HG02642 (cell line): ENCODE measurements around the gene CRACDL.

Source experiments
- ATAC-seq: cut with Tn5 transposase; IDR thresholded peaks from one replicate; pipeline ENCODE4 v1.9.1; 2021; ENCODE audit warnings: mild to moderate bottlenecking; ENCODE audit not compliant: unreplicated experiment, poor library complexity

The CRACDL gene

GRCh38 chr2:98935777-98936352 lies at the start of gene CRACDL:
TSS of gene CRACDL (minus strand) at chr2:98936225. CDS start at chr2:98846800, 89,425 bp downstream.
- no peak for ATAC-seq

- ATAC-seq = no peak
Measured at GRCh38 chr2:98975611-98976010, 39.6 kb upstream of the CRACDL start.

- ATAC-seq = no peak
Measured at GRCh38 chr2:98972582-98973167, 36.6 kb upstream of the CRACDL start.

GRCh38 chr2:98959810-98960507 lies 23.9 kb upstream of the CRACDL start:
- no peak for ATAC-seq

GRCh38 chr2:98952966-98953365 lies 16.9 kb upstream of the CRACDL start:
- ATAC-seq = no peak

GRCh38 chr2:98948956-98949739 lies 13.1 kb upstream of the CRACDL start:
- no peak for ATAC-seq

GRCh38 chr2:98947554-98947953 lies 11.5 kb upstream of the CRACDL start:
- ATAC-seq = no peak

GRCh38 chr2:98946855-98947254 lies 10.8 kb upstream of the CRACDL start:
- no peak for ATAC-seq

- ATAC-seq = no peak
Measured at GRCh38 chr2:98944775-98945174, 8.8 kb upstream of the CRACDL start.

GRCh38 chr2:98940102-98940501 lies 4.1 kb upstream of the CRACDL start:
- no peak for ATAC-seq

- ATAC-seq = no peak
Measured at GRCh38 chr2:98937906-98938305, 1.9 kb upstream of the CRACDL start.

- ATAC-seq = no peak
Measured at GRCh38 chr2:98936353-98937351, 627 bp upstream of the CRACDL start.

- no peak for ATAC-seq
Measured at GRCh38 chr2:98935111-98935770, 784 bp downstream of the CRACDL start.

- ATAC-seq = no peak
Measured at GRCh38 chr2:98932778-98933343, 3.2 kb downstream of the CRACDL start.

- no peak for ATAC-seq
Measured at GRCh38 chr2:98932164-98932563, 3.9 kb downstream of the CRACDL start.

- no peak for ATAC-seq
Measured at GRCh38 chr2:98931596-98931995, 4.4 kb downstream of the CRACDL start.

- ATAC-seq = no peak
Measured at GRCh38 chr2:98929920-98930319, 6.1 kb downstream of the CRACDL start.

- no peak for ATAC-seq
Measured at GRCh38 chr2:98928242-98928641, 7.8 kb downstream of the CRACDL start.

- no peak for ATAC-seq
Measured at GRCh38 chr2:98927027-98927426, 9.0 kb downstream of the CRACDL start.
